Forelimb muscle (tissue), 1 donor: ENCODE data around the gene CCSER2. TPM values are rescaled to one million over a fixed set of nuclear protein-coding genes. Genes with fewer than 3 reads are reported as not detected.
"Not testable (repeated sequence)": the region's sequence is repeated elsewhere in the genome, so short reads cannot be mapped to it uniquely, and the experiment has no call there.

Experiments
- DNase-seq: peaks from one replicate; pipeline ENCODE4 v3.0.0-alpha.2; 2013; ENCODE audit warnings: low read depth
- polyA plus RNA-seq: library from polyadenylated mRNA; unstranded; fragments of 120-200 nt; gene quantifications from one replicate; pipeline ENCODE4 v1.2.1, GENCODE V29; 2013; ENCODE audit not compliant: insufficient read length

Gene CCSER2
- polyA plus RNA-seq, 1 donor, result 57.9 TPM

GRCh38 chr10:84310470-84310869 lies 17.9 kb upstream of the CCSER2 start:
- DNase-seq, result no peak

GRCh38 chr10:84311576-84311975 lies 16.8 kb upstream of the CCSER2 start:
- no peak for DNase-seq

- no peak for DNase-seq
Observed at GRCh38 chr10:84312816-84313215, 15.6 kb upstream of the CCSER2 start.

GRCh38 chr10:84314275-84314674 lies 14.1 kb upstream of the CCSER2 start:
- no peak for DNase-seq

GRCh38 chr10:84317174-84317573 lies 11.2 kb upstream of the CCSER2 start:
- no peak for DNase-seq

- no peak for DNase-seq
Observed at GRCh38 chr10:84321902-84322301, 6.5 kb upstream of the CCSER2 start.

GRCh38 chr10:84323566-84323965 lies 4.8 kb upstream of the CCSER2 start:
- DNase-seq, result not testable (repeated sequence)

GRCh38 chr10:84326995-84327394 lies 1.4 kb upstream of the CCSER2 start:
- DNase-seq, result not testable (repeated sequence)

GRCh38 chr10:84329196-84329611 lies 815 bp downstream of the CCSER2 start:
- no peak for DNase-seq

GRCh38 chr10:84329986-84330651 lies 1.7 kb downstream of the CCSER2 start:
- no peak for DNase-seq

GRCh38 chr10:84331091-84331490 lies 2.7 kb downstream of the CCSER2 start:
- DNase-seq, result no peak

- DNase-seq, result no peak
Observed at GRCh38 chr10:84333864-84334451, 5.6 kb downstream of the CCSER2 start.

- no peak for DNase-seq
Observed at GRCh38 chr10:84334811-84335210, 6.4 kb downstream of the CCSER2 start.

- no peak for DNase-seq
Observed at GRCh38 chr10:84335516-84335915, 7.1 kb downstream of the CCSER2 start.

- no peak for DNase-seq
Observed at GRCh38 chr10:84336406-84337090, 8.2 kb downstream of the CCSER2 start.

- DNase-seq, result no peak
Observed at GRCh38 chr10:84337199-84337598, 8.8 kb downstream of the CCSER2 start.

- DNase-seq, result no peak
Observed at GRCh38 chr10:84339025-84339424, 10.6 kb downstream of the CCSER2 start.

GRCh38 chr10:84340187-84340586 lies 11.8 kb downstream of the CCSER2 start:
- no peak for DNase-seq

GRCh38 chr10:84340632-84341537 lies 12.5 kb downstream of the CCSER2 start:
- DNase-seq, result no peak

GRCh38 chr10:84341538-84341856 lies 13.1 kb downstream of the CCSER2 start:
- no peak for DNase-seq

- no peak for DNase-seq
Observed at GRCh38 chr10:84341983-84342382, 13.6 kb downstream of the CCSER2 start.

- no peak for DNase-seq
Observed at GRCh38 chr10:84342584-84342983, 14.2 kb downstream of the CCSER2 start.
